Measurements from ENCODE around the gene RGS11. TPM values are rescaled to one million over a fixed set of nuclear protein-coding genes. Genes with fewer than 3 reads are reported as not detected.
"Not testable (repeated sequence)": the region's sequence is repeated elsewhere in the genome, so short reads cannot be mapped to it uniquely, and the experiment has no call there.

Gene RGS11
- total RNA-seq, 1 experiment from 2014 or later = not detected

DNA sequence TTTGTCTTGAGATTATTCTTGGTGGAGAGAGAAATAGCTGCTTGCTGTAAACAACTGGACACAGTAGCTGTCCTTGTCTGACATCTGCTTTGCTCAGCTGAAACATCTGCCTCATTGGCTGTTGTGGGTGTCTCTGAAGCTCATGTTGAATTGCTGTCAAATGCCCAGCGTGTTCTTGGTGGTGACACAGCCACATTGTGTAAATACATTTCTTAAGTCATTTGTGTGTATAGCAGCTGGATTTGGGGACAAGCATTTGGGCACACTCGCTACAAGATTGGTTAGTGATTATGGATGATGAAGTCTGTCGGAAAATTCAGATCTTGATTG, 35.8 kb downstream of the RGS11 start:
- ChIA-PET CTCF (no interaction called here), POLR2A (ENCODE audit: low non-redundant PET) (interaction anchor here (0.6 kb wide), 1 partner anchor 102 kb away, joined by 4 read pairs; no protein-coding TSS in a partner anchor)

DNA sequence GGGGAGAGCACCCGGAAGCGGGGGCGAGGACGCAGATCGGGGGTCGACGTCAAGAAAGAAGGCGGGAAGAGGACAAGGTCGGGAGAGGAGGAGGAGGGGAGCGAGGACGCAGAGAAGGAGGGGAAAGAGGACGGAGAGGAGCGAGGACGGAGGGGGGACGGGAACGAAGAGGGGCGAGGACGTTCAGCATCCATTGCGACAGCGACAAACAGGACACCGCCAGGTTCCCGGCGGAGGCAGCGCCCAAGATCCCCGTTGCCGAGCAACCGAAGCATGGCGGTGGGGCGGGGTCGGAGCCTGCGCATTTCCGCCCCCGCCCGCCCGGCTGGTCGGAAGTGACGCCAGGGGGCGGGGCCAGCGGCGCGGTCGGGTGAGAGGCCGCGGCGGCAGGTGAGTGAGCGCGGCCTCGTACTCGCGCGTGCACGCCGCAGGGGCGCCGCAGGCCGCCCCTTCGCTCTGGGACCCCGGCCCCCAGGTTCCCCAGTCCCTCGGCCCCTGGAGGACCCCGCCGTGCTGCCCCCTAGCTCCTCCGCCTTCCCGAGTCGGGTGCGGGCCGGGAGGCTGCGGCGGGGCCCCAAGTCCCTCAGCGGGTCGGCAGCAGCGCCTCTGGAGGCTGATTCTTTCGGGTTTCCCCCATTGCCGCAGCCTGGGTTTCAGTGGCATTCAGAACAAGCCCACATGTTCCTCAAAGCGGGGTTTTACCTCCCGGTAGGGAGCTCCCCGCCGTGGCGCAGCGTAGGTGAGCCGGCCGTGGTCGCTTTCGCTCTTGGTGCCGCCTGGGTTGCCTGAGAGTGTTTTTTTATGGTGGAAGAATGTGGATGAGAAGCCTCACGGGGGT, 41.1 kb downstream of the RGS11 start, which contains the start of gene FAM234A:
TSS of gene FAM234A (plus strand) at position 354 of the 838 bp plus-strand sequence. CDS start 19,593 bp downstream, outside the sequence.
- intact Hi-C loops (cut with micrococcal nuclease; ENCODE audit: unreplicated experiment) = loop anchor here (2.0 kb wide), 1 partner anchor 118 kb away; the partner anchor contains the start of gene AXIN1

More for the DNA sequence above, 35.8 kb downstream of the RGS11 start:
- TF ChIP-seq, protein P1, sequence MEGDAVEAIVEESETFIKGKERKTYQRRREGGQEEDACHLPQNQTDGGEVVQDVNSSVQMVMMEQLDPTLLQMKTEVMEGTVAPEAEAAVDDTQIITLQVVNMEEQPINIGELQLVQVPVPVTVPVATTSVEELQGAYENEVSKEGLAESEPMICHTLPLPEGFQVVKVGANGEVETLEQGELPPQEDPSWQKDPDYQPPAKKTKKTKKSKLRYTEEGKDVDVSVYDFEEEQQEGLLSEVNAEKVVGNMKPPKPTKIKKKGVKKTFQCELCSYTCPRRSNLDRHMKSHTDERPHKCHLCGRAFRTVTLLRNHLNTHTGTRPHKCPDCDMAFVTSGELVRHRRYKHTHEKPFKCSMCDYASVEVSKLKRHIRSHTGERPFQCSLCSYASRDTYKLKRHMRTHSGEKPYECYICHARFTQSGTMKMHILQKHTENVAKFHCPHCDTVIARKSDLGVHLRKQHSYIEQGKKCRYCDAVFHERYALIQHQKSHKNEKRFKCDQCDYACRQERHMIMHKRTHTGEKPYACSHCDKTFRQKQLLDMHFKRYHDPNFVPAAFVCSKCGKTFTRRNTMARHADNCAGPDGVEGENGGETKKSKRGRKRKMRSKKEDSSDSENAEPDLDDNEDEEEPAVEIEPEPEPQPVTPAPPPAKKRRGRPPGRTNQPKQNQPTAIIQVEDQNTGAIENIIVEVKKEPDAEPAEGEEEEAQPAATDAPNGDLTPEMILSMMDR (conservative IDR thresholded peaks at IDR 0.05; ENCODE audit: low read depth, low read length) = no peak
- no peak for TF ChIP-seq EZH2 (IDR thresholded peaks at IDR 0.05; ENCODE audit: borderline replicate concordance, low read depth, low read length, poor library complexity, severe bottlenecking)
- BruUV-seq (replicated peaks) = no TSS peak
- Histone ChIP-seq H3K27ac (ENCODE audit: low read depth, low read length, poor library complexity, severe bottlenecking) (peak overlapping the region; percentile 4), H3K4me1 (ENCODE audit: insufficient read depth, low read length, poor library complexity, severe bottlenecking) (no peaks in the 10 kb centered on the region), H3K4me3 (ENCODE audit: low read depth, low read length, poor library complexity, severe bottlenecking) (no peak overlapping the region), H3K9me3 (ENCODE audit: low read depth, low read length, poor library complexity, severe bottlenecking) (no peaks in the 10 kb centered on the region), H3K36me3 (ENCODE audit: insufficient read depth, low read length, poor library complexity, severe bottlenecking) (no peaks in the 10 kb centered on the region), H3K27me3 (replicated peaks; ENCODE audit: insufficient read depth, low read depth, low read length, poor library complexity) (no peaks in the 10 kb centered on the region)
- DNase-seq (ENCODE audit: low spot score) = no peak
- intact Hi-C loops (cut with micrococcal nuclease; ENCODE audit: unreplicated experiment) = no loop called here

DNA sequence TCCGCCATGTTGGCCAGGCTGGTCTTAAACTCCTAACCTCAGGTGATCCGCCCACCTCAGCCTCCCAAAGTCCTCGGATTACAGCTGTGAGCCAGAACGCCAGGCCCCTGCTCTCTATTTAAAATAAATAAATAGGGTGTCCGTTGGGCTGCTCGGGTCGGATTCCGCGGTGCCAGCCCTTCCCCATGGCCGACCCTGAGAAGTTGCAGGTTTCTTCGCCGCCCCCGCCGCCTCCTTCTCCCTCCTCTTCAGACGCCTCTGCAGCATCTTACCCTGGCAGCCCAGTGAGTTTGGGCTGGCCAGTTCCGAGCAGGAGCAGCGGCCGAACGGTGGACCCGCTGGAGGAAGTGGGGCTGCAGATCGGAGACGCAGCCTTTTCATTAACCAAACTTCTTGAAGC, 44.8 kb downstream of the RGS11 start:
- no peak overlapping the region for H3K4me3 ChIP-seq (ENCODE audit: low read depth, low read length, poor library complexity, severe bottlenecking)
- H3K4me1 ChIP-seq (ENCODE audit: insufficient read depth, low read length, poor library complexity, severe bottlenecking) = peaks cover 11% of the 10 kb centered on the region
- no peak overlapping the region for H3K27ac ChIP-seq (ENCODE audit: low read depth, low read length, poor library complexity, severe bottlenecking)
- ChIA-PET POLR2A (ENCODE audit: low non-redundant PET) (no interaction called here), CTCF (no interaction called here)
- no peak for DNase-seq (ENCODE audit: low spot score)
- no peak for TF ChIP-seq EZH2 (IDR thresholded peaks at IDR 0.05; ENCODE audit: borderline replicate concordance, low read depth, low read length, poor library complexity, severe bottlenecking)
- TF ChIP-seq, protein P1 (conservative IDR thresholded peaks at IDR 0.05; ENCODE audit: low read depth, low read length) = no peak
- intact Hi-C loops (cut with micrococcal nuclease; ENCODE audit: unreplicated experiment) = no loop called here
- BruUV-seq (replicated peaks) = no TSS peak
- H3K27me3 ChIP-seq (replicated peaks; ENCODE audit: insufficient read depth, low read depth, low read length, poor library complexity) = no peaks in the 10 kb centered on the region
- no peaks in the 10 kb centered on the region for H3K9me3 ChIP-seq (ENCODE audit: low read depth, low read length, poor library complexity, severe bottlenecking)
- H3K36me3 ChIP-seq (ENCODE audit: insufficient read depth, low read length, poor library complexity, severe bottlenecking) = peaks cover 21% of the 10 kb centered on the region

More for the DNA sequence above, 41.1 kb downstream of the RGS11 start, which contains the start of gene FAM234A:
- TF ChIP-seq, protein P1 (conservative IDR thresholded peaks at IDR 0.05; ENCODE audit: low read depth, low read length) = peak; percentile 45
- no peak for TF ChIP-seq EZH2 (IDR thresholded peaks at IDR 0.05; ENCODE audit: borderline replicate concordance, low read depth, low read length, poor library complexity, severe bottlenecking)
- Histone ChIP-seq H3K9me3 (ENCODE audit: low read depth, low read length, poor library complexity, severe bottlenecking) (no peaks in the 10 kb centered on the region), H3K36me3 (ENCODE audit: insufficient read depth, low read length, poor library complexity, severe bottlenecking) (no peaks in the 10 kb centered on the region), H3K27me3 (replicated peaks; ENCODE audit: insufficient read depth, low read depth, low read length, poor library complexity) (no peaks in the 10 kb centered on the region), H3K4me1 (ENCODE audit: insufficient read depth, low read length, poor library complexity, severe bottlenecking) (no peaks in the 10 kb centered on the region), H3K27ac (ENCODE audit: low read depth, low read length, poor library complexity, severe bottlenecking) (peak within 1 kb of the TSS; percentile 99), H3K4me3 (ENCODE audit: low read depth, low read length, poor library complexity, severe bottlenecking) (peak within 1 kb of the TSS; percentile 77)
- BruUV-seq (replicated peaks) = no TSS peak
- ChIA-PET CTCF (interaction anchor here (0.7 kb wide), 2 partner anchors 117 to 139 kb away, joined by 4 to 8 read pairs; no protein-coding TSS in a partner anchor), POLR2A (ENCODE audit: low non-redundant PET) (no interaction called here)
- peak; percentile 97 for DNase-seq (ENCODE audit: low spot score)

DNA sequence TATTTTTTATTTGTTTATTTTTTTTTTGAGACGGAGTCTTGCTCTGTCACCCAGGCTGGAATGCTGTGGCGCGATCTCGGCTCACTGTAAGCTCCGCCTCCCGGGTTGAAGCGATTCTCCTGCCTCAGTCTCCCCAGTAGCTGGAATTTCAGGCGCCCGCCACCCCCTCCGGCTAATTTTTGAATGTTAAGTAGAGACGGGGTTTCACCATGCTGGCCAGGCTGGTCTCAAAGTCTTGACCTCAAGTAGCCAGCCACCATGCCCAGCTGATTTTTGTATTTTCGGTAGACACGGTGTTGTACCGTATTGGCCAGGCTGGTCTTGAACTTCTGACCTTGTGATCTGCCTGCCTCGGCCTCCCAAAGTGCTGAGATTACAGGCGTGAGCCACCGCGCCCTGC, 45.4 kb downstream of the RGS11 start:
- intact Hi-C loops (cut with micrococcal nuclease; ENCODE audit: unreplicated experiment); BruUV-seq (replicated peaks): not testable (repeated sequence)

More for the DNA sequence above, 45.4 kb downstream of the RGS11 start:
- Histone ChIP-seq H3K36me3 (ENCODE audit: insufficient read depth, low read length, poor library complexity, severe bottlenecking) (peaks cover 26% of the 10 kb centered on the region), H3K4me1 (ENCODE audit: insufficient read depth, low read length, poor library complexity, severe bottlenecking) (peaks cover 11% of the 10 kb centered on the region)
- CTCF ChIA-PET; DNase-seq (ENCODE audit: low spot score); POLR2A ChIA-PET (ENCODE audit: low non-redundant PET); H3K9me3 ChIP-seq (ENCODE audit: low read depth, low read length, poor library complexity, severe bottlenecking); H3K27me3 ChIP-seq (replicated peaks; ENCODE audit: insufficient read depth, low read depth, low read length, poor library complexity); H3K4me3 ChIP-seq (ENCODE audit: low read depth, low read length, poor library complexity, severe bottlenecking); H3K27ac ChIP-seq (ENCODE audit: low read depth, low read length, poor library complexity, severe bottlenecking): not testable (repeated sequence)
